Subcutaneous adipose tissue (tissue), 4 donors: ENCODE results near the gene PLEKHM3. TPM values are rescaled to one million over a fixed set of nuclear protein-coding genes. Genes with fewer than 3 reads are reported as not detected.

Experiments
- CTCF ChIP-seq: fragments of 450-650 bp; IDR thresholded peaks from one replicate; pipeline ENCODE4 v1.5.1; 2016; ENCODE audit warnings: low read depth, mild to moderate bottlenecking, control low read depth, antibody characterized with exemption, moderate library complexity
- total RNA-seq, 4 donors: library from RNA; depleted of rRNA; stranded (reverse); fragments of >200 nt; gene quantifications; one replicate each; pipeline ENCODE4 v1.1.0, GENCODE V29; 2016

The PLEKHM3 gene
- total RNA-seq, 4 donors from 2014 or later: 24.6 to 36.0 (median 26.2) TPM

GRCh38 chr2:207869784-207870778, 155.2 kb downstream of the PLEKHM3 start:
- no peak for TF ChIP-seq CTCF

GRCh38 chr2:207868855-207869596, 156.3 kb downstream of the PLEKHM3 start:
- no peak for TF ChIP-seq CTCF

- no peak for TF ChIP-seq CTCF
These were observed 157.4 kb downstream of the PLEKHM3 start for GRCh38 chr2:207867905-207868304.

GRCh38 chr2:207867056-207867455, 158.3 kb downstream of the PLEKHM3 start:
- no peak for TF ChIP-seq CTCF

- TF ChIP-seq CTCF: no peak
These were observed 160.1 kb downstream of the PLEKHM3 start for GRCh38 chr2:207865210-207865609.

- no peak for TF ChIP-seq CTCF
These were observed 162.0 kb downstream of the PLEKHM3 start for GRCh38 chr2:207863345-207863744.

GRCh38 chr2:207861789-207862188, 163.5 kb downstream of the PLEKHM3 start:
- no peak for TF ChIP-seq CTCF
